VCaP (cell line): Measurements from ENCODE around the gene WNT2.

ENCODE experiments used
- H3K27ac ChIP-seq: fragments of 450-650 bp; 2 replicates; pipeline ENCODE4 v1.5.1; 2017
- CTCF ChIP-seq: fragments of 450-650 bp; conservative IDR thresholded peaks from 2 replicates; pipeline ENCODE4 v1.5.1; 2017; ENCODE audit warnings: mild to moderate bottlenecking, moderate library complexity

WNT2 gene

GRCh38 chr7:117323851-117324711 is 1.2 kb upstream of the WNT2 start:
- peak overlapping the region; percentile 99 for H3K27ac ChIP-seq
- TF ChIP-seq CTCF = no peak

- H3K27ac ChIP-seq = peak overlapping the region; percentile 99
- TF ChIP-seq CTCF = no peak
Measured at GRCh38 chr7:117323305-117323850, 520 bp upstream of the WNT2 start.

GRCh38 chr7:117320523-117320922 is 2.3 kb downstream of the WNT2 start:
- no peak for TF ChIP-seq CTCF
- peak overlapping the region; percentile 23; the same call in 1 of the 2 replicates for H3K27ac ChIP-seq

- peak overlapping the region; percentile 23 for H3K27ac ChIP-seq
- TF ChIP-seq CTCF = no peak
Measured at GRCh38 chr7:117319181-117319580, 3.7 kb downstream of the WNT2 start.

GRCh38 chr7:117313582-117313981 is 9.3 kb downstream of the WNT2 start:
- TF ChIP-seq CTCF = no peak
- no peak overlapping the region; the same call in 1 of the 2 replicates for H3K27ac ChIP-seq

GRCh38 chr7:117312593-117313580 is 10.0 kb downstream of the WNT2 start:
- peak; percentile 78 for TF ChIP-seq CTCF
- peak overlapping the region; percentile 25 for H3K27ac ChIP-seq

- no peak overlapping the region for H3K27ac ChIP-seq
- TF ChIP-seq CTCF = no peak
Measured at GRCh38 chr7:117308891-117309290, 14.0 kb downstream of the WNT2 start.
